ENCODE measurements around the gene ESYT2. TPM values are rescaled to one million over a fixed set of nuclear protein-coding genes. Genes with fewer than 3 reads are reported as not detected.
"Not testable (repeated sequence)": the region's sequence is repeated elsewhere in the genome, so short reads cannot be mapped to it uniquely, and the experiment has no call there.

Gene ESYT2
- total RNA-seq, 1 experiment from 2014 or later, result 98.3 TPM

- in situ Hi-C loops (cut with HindIII; ENCODE audit: low pct_unique_long_range_greater_than_20kb, low sequenced_read_pairs); DNase-seq (ENCODE audit: low read depth): not testable (repeated sequence)
Measured at GRCh38 chr7:158697597-158697996, 131.7 kb downstream of the ESYT2 start.

- in situ Hi-C loops (cut with HindIII; ENCODE audit: low pct_unique_long_range_greater_than_20kb, low sequenced_read_pairs), result no loop called here
- peak; percentile 28 for DNase-seq (ENCODE audit: low read depth)
Measured at GRCh38 chr7:158695726-158696452, 133.4 kb downstream of the ESYT2 start.

GRCh38 chr7:158695056-158695455 is 134.3 kb downstream of the ESYT2 start:
- in situ Hi-C loops (cut with HindIII; ENCODE audit: low pct_unique_long_range_greater_than_20kb, low sequenced_read_pairs), result no loop called here
- DNase-seq (ENCODE audit: low read depth), result no peak

- in situ Hi-C loops (cut with HindIII; ENCODE audit: low pct_unique_long_range_greater_than_20kb, low sequenced_read_pairs), result no loop called here
- no peak for DNase-seq (ENCODE audit: low read depth)
Measured at GRCh38 chr7:158694650-158695049, 134.7 kb downstream of the ESYT2 start.

GRCh38 chr7:158689488-158689887 is 139.8 kb downstream of the ESYT2 start:
- in situ Hi-C loops (cut with HindIII; ENCODE audit: low pct_unique_long_range_greater_than_20kb, low sequenced_read_pairs), result no loop called here
- DNase-seq (ENCODE audit: low read depth), result no peak

GRCh38 chr7:158687406-158687805 is 141.9 kb downstream of the ESYT2 start:
- DNase-seq (ENCODE audit: low read depth), result no peak
- in situ Hi-C loops (cut with HindIII; ENCODE audit: low pct_unique_long_range_greater_than_20kb, low sequenced_read_pairs), result no loop called here

- no peak for DNase-seq (ENCODE audit: low read depth)
- in situ Hi-C loops (cut with HindIII; ENCODE audit: low pct_unique_long_range_greater_than_20kb, low sequenced_read_pairs), result no loop called here
Measured at GRCh38 chr7:158685693-158686092, 143.6 kb downstream of the ESYT2 start.

GRCh38 chr7:158684329-158684728 is 145.0 kb downstream of the ESYT2 start:
- no peak for DNase-seq (ENCODE audit: low read depth)
- in situ Hi-C loops (cut with HindIII; ENCODE audit: low pct_unique_long_range_greater_than_20kb, low sequenced_read_pairs), result no loop called here

GRCh38 chr7:158683541-158683940 is 145.8 kb downstream of the ESYT2 start:
- in situ Hi-C loops (cut with HindIII; ENCODE audit: low pct_unique_long_range_greater_than_20kb, low sequenced_read_pairs), result no loop called here
- no peak for DNase-seq (ENCODE audit: low read depth)

GRCh38 chr7:158682456-158682855 is 146.9 kb downstream of the ESYT2 start:
- in situ Hi-C loops (cut with HindIII; ENCODE audit: low pct_unique_long_range_greater_than_20kb, low sequenced_read_pairs), result no loop called here
- no peak for DNase-seq (ENCODE audit: low read depth)

Other genes starting within 250 kb of the ESYT2 start
- gene PTPRN2, start 241.7 kb downstream of the ESYT2 start, total RNA-seq (2014; rRNA removed; shearing (Covaris generic); ENCODE audit: low replicate concordance), result 0.78 and 0.88 TPM in 2 replicates
- gene NCAPG2, start 124.7 kb downstream of the ESYT2 start, total RNA-seq (2014; rRNA removed; shearing (Covaris generic); ENCODE audit: low replicate concordance), result 15.7 and 28.8 TPM in 2 replicates
- gene DYNC2I1, start 27.0 kb upstream of the ESYT2 start, total RNA-seq (2014; rRNA removed; shearing (Covaris generic); ENCODE audit: low replicate concordance), result 3.2 and 5.3 TPM in 2 replicates

Measured in Caki2 (cell line).